GM18511 (cell line): Measurements from ENCODE around the gene ZNF598.

Source experiments
- ATAC-seq: cut with Tn5 transposase; IDR thresholded peaks from one replicate; pipeline ENCODE4 v1.9.1; 2021; ENCODE audit warnings: mild to moderate bottlenecking, moderate library complexity; ENCODE audit not compliant: unreplicated experiment

ZNF598 gene

DNA sequence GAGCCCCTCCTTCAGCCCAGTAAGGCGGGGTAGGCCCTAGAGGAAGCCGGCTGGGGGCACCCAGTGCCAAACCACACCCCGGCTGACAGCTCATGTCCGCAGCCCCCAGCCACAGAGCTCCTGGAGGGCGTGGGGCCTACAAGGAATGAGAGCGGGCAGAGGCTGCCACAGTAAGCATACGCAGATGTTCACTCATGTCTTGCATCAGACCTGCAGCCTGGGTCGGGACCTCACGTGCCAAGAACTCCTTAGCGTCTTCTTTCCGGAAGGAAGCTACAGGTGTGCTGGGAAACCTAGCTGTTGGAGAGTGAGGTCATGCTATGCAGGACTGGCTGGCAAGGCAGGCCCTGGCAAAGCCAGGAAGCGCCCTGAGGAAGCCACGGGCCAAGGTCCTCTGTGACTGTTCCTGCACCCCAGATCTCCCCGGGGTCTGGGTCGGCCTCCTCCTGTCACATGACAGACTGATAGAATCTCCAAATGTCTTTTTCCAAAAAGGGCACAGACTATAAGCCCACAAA is 1.6 kb downstream of the ZNF598 start:
- no peak for ATAC-seq

GRCh38 chr16:2007081-2007836 is 2.4 kb downstream of the ZNF598 start:
- no peak for ATAC-seq

DNA sequence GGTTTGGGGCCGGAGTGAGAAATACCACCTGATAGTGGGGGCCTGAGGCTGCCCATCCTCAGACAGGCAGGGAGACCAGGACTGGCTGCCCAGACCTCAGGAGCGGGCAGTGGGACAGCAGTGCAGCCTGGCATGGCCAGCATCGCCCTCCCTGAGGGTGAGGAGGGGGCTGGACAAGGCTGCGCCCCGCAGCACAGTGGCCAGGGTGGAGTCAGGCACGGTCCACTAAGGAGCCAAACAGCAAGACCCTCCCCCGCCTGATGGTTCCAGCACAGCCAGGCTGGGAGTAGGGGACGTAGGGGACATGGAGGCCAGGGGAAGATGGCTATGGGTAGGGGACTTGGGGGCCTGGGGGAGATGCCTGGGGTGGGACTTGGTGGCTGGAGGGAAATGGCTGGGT is 3.3 kb downstream of the ZNF598 start:
- ATAC-seq = no peak

DNA sequence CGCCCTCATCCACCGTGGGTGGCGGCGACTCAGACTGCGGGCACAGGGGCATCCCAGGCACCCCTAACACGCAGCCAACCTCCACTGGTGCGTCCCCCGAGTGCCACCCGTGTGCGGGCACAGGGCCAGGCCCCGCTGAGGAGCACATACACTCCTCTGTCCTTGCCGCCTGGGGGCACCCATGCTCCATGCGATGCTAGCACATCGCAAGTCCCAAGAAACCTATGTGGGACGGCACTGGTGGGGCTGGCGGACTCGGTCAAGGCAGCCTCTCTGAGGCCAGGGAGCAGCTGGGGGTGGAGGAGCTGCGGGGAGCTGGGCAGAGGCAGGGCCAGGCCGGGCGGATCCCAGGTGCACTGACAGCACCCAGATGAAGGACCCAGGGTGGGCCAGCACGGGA is 4.0 kb downstream of the ZNF598 start:
- ATAC-seq = no peak

DNA sequence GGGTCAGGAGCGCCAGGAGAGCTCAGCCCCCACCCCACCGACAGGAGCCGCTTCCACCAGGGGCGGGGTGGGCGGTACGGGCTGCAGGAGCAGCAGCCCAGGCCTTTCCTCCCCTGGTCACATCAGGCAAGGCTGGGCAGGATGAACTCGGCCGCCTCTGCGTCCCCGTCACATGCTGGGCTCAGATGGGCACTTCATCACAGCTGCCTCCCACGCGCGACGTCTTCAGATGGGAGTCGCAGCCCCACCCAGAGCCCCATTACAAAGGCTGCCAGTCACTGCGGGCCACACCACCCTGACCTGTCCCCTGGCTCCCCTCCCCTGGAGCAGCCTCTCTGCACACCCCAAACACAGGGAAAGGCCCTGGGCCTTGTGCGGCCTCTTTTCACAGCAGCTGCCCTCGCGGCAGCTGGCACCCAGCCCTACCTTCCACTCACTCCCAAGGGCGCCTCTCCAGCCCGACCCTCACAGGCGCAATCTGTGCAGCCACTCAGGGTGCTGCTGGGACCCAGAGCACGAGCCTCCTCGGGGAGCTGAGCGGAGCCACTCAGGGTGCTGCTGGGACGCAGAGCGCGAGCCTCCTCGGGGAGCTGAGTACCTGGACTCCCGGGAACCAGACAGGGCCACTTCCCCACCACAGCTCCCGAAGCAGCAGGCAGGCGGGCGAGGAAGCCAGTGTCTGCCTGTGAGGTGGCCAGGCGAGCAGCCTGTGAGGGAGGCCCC is 4.7 kb downstream of the ZNF598 start:
- no peak for ATAC-seq

- no peak for ATAC-seq
These were observed 5.6 kb downstream of the ZNF598 start for GRCh38 chr16:2003827-2004641.

- no peak for ATAC-seq
These were observed 6.3 kb downstream of the ZNF598 start for GRCh38 chr16:2003231-2003826.

DNA sequence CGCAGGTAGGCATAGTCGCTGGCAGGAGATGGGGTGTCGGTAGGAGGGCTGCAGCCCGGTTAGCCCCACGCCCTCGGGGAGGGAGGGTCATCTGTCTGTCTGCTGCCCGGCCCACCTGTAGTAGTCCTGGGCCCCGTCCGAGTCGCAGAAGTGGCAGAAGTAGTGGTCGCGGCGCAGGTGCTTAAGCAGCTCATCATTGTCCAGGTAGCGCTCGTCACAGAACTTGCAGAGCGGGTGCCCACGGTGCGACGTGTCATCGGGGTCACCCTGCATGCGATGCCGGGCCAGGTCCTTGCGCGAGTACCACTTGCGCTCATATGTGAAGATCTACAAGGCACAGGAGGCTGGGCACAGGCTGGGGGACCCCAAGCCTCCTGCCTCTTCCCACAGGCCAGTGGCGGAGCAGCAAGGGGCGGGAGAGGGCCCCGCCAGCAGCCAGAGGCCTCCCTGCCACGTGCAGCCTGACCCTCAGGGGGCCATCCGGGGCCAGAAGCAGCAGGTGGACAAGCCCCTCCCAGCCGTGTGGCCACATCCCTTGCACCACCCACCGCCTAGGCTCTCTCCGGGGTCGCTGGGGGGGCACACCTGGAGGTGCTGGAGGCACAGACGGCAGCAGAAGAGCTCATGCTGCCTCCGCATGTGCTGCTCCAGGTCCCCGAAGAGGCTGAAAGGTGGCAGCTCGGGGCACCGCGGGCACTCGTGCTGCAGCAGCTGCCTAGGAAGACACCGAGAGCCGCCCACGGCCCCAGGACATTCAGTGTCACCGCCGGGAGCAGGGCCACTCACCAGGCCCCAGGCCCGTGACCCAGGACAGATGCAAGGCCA is 7.0 kb downstream of the ZNF598 start:
- ATAC-seq = no peak

DNA sequence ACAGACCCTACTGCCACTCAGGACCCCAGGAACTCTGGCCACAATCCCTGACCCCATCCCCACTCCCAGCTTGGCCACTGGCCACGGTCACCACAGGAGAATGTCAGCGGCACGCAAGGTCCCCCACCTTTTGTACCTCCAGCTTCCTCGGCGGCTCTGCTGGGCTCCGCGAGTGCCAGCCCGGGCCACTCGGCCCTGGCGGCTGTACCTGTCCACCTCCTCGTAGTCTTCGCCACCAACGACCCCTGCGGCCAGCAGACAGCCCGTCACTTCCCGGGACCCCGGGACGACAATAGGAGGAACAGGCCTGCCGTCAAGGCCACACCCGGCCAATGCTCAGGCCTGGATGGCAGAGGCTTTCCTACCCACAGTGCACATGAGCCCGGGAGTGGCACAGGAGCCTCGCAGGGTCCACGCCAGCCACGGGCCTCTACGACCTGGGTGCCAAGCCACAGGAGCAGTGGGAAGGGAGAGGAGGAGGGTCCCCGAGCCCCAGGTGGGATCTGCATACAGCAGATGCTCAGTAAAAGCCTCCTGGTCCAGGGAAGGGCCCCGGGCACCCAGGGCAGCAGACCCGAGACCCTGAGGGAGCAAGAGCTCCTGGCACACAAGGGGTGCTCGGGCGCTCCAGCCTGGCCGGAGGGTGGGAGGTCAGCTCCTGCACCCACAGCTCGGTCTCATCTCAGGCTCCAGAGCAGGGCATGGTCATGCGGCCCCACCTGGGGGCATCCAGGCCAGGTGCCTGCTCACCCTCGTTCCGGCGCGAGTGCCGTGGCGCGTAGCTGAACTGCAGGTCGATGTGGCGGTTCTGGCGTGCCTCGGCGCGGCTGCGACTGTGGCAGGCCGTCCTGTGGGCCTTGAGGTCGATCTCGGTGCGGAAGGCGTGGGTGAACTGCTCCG is 7.9 kb downstream of the ZNF598 start:
- ATAC-seq = no peak

DNA sequence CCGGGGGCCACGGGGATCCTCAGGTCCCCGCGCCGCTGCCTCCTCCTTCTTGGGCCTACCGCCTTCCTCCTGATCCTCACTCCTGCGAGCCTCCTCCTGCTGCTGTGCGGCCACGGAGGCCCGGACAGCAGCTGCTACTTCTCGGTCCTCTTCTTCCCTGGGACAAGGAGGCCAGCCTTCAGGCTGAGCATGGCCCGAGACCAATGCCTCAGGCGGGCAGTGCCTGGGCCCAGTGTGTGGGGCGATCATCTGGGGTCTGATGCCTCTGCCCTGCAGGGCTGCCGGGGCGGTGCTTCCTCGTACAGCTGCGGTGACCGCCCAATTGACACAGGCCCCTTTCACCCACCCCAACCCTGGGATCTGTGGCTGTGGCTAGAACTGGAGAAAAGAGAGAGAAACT is 8.6 kb downstream of the ZNF598 start:
- no peak for ATAC-seq

DNA sequence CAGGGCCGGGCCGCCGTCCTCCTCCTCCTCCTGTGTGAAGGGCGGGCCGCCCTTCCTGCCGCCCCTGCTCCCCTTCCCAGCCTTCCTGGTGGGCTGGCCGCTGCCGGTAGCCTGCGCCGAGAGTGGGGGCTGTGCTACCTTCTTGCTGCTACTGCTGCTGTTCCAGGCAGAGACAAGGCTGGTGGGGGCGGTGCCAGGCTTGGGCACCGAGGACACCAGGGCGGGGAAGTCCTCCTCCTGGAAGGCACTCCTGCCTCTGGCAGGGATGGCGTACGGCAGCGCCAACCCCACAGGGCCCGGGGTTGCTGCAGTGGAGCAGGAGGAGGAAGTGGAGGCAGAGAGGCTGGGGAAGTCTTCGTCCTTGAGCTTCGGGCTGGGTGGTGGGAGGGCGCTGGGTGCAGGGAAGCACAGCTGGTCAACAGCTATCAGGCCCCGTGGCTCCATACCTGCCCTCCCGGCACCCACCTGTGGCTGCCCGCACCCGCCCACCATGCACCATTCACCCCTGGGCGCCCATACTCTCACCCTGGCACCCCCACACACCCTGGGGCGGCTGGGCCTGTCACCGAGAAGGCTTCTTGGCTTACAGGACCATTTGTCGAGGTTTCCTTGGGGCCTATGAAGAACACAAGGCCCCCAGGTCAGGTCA is 9.6 kb downstream of the ZNF598 start:
- no peak for ATAC-seq

- no peak for ATAC-seq
These were observed 10.5 kb downstream of the ZNF598 start for GRCh38 chr16:1998852-1999801.

- no peak for ATAC-seq
These were observed 11.2 kb downstream of the ZNF598 start for GRCh38 chr16:1998360-1998835.

- ATAC-seq = no peak
These were observed 11.9 kb downstream of the ZNF598 start for GRCh38 chr16:1997494-1998359.

DNA sequence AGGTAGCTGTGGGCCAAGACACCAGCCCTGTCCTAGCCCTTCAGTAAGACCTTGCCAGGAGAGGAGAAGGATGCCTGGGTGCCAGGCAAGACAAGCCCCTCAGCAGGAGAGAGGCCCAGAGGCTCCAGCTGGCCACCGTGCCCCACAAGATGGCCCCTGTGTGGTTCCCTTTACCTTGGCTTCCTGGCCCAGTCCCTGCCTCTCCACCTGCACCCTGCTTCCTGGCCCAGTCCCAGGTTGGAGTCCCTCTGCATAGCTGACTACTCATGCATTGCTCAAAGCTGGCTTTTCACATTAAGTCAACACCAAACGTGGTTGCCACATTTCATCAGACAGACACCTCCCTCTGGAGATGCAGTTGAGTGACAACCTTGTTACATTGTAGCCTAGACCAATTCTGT is 15.9 kb downstream of the ZNF598 start:
- no peak for ATAC-seq

- ATAC-seq = no peak
These were observed 16.8 kb downstream of the ZNF598 start for GRCh38 chr16:1992704-1993317.
